Duodenal mucosa (tissue), 2 donors: Measurements from ENCODE around the gene CCNG2.

Experiments used
- H3K27ac ChIP-seq: one replicate; pipeline ENCODE4 v1.7.0; 2013; ENCODE audit warnings: low read depth, low read length
- H3K27me3 ChIP-seq, 2 donors: one replicate each; pipeline ENCODE4 v1.7.0; 2013; ENCODE audit warnings: low read length in 2 of 2, control low read depth in 1 of 2; ENCODE audit not compliant: insufficient read depth in 2 of 2, control insufficient read depth in 1 of 2
- H3K36me3 ChIP-seq, 2 donors: one replicate each; pipeline ENCODE4 v1.7.0; 2013; ENCODE audit warnings: low read length in 2 of 2, control low read depth in 1 of 2; ENCODE audit not compliant: insufficient read depth in 2 of 2, control insufficient read depth in 1 of 2
- H3K4me1 ChIP-seq, 2 donors: one replicate each; pipeline ENCODE4 v1.7.0; 2013; ENCODE audit warnings: low read length in 2 of 2, control low read depth in 1 of 2; ENCODE audit not compliant: insufficient read depth in 2 of 2, control insufficient read depth in 1 of 2
- H3K4me3 ChIP-seq, 2 donors: one replicate each; pipeline ENCODE4 v1.7.0; 2013; ENCODE audit warnings: low read length in 2 of 2, low read depth in 1 of 2
- H3K9ac ChIP-seq, 2 donors: one replicate each; pipeline ENCODE4 v1.7.0; 2013; ENCODE audit warnings: low read length in 2 of 2, low read depth in 1 of 2
- H3K9me3 ChIP-seq, 2 donors: one replicate each; pipeline ENCODE4 v1.7.0; 2013; ENCODE audit warnings: low read length in 2 of 2, control low read depth in 1 of 2; ENCODE audit not compliant: control insufficient read depth in 1 of 2

Gene CCNG2

DNA sequence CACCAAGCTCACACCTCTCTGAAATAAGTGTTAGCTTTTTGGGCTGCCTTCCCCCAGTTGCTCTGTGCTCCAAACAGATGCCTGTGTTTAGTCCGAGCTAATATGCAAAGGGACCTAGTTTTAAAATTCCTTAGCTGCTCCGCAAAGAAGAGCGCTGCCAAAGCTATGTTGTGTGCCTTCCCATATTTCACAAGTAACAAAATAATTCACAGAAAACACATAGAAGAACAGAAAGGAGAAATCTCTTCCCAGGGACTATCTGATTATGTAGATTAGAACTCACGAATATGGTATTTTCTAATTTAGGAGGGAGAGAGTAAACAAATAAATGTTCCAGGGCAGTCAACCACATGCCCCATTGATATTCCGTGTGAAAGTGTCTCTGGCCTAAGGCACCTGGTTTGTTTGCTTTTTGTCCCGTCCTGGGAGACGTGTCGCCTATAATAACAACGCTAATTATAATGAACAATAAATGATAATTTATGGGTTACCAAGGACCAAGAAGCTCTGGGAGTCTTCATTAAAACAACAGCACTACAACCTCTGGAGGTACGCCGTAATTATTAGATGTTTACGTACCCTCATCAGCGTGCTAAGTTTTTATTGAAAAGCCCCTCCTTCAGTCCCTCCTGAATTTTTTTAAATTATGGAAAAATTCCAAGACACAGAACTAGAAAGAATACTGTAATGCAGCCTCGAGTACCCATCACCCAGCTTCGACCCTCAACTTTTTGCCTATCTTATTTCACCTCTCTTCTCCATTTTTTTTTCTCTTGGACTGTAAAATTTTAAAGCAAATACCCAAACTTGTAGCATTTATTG is 1.2 kb upstream of the CCNG2 start:
- peaks cover 24 to 40% of the 10 kb centered on the region in 2 donors for H3K4me1 ChIP-seq
- H3K9me3 ChIP-seq, result no peaks in the 10 kb centered on the region
- peak overlapping the region; percentile 92 to 97 for H3K4me3 ChIP-seq
- peaks cover 3% of the 10 kb centered on the region in 2 donors for H3K36me3 ChIP-seq
- H3K9ac ChIP-seq, result peak overlapping the region; percentile 40 to 60
- no peaks in the 10 kb centered on the region for H3K27me3 ChIP-seq
- no peak overlapping the region for H3K27ac ChIP-seq

DNA sequence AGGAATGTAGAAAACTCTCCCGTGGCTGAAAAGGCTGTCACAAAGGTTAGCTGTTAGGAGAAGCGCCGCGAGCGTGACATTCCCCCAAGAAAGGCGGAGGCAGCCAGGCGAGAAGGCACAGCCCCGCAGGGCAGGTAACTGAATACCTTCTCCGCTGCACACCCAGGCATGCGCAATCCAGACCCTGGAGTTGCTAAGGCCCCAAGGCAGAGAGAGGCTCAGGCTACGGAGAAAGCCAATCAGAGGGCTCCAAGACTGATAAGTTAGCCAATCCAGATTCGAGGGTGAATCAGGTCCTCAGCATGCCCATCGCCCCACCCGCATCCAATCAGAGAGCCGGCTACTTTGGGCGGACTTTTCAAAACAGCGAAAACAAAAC is 485 bp upstream of the CCNG2 start:
- Histone ChIP-seq H3K27me3 (no peaks in the 10 kb centered on the region), H3K9ac (peak overlapping the region; percentile 89), H3K9me3 (no peaks in the 10 kb centered on the region), H3K27ac (peak overlapping the region; percentile 98), H3K4me1 (peaks cover 24 to 40% of the 10 kb centered on the region in 2 donors), H3K36me3 (peaks cover 3% of the 10 kb centered on the region in 2 donors), H3K4me3 (peak overlapping the region; percentile 92 to 97)

DNA sequence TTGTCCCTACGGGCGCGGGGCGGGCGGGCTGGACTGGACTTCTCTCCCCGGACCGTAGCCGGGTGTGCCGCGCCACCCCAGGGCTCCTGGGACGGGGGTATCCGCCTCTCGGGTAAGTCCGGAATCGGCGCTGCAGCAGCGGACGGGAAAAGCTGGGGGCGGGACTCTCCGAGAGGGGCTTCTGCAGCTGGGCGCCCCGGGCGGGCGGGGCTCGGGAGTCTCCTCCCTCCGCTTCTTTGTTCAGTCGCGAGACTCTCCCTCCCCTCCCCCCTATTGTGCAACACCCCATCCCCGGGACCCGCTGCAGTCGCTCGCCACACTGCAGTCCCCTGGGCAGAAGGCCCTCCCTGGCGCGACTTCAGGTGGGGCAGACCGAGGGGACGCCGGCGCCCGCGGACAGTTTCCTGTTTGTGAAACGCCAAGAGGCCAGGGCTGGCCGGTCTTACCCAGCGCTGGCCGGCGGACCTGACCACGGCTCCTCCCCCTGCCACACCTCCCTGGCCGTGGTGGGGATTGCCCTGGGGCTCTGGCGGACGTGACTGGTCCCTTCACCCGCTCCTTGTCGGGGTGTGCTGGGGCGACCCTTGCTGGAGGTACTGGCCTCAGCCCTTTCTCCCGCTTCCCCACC is 966 bp downstream of the CCNG2 start:
- H3K27me3 ChIP-seq, result no peaks in the 10 kb centered on the region
- peak overlapping the region; percentile 89 for H3K9ac ChIP-seq
- H3K4me1 ChIP-seq, result peaks cover 24 to 35% of the 10 kb centered on the region in 2 donors
- H3K36me3 ChIP-seq, result peaks cover 13 to 17% of the 10 kb centered on the region in 2 donors
- H3K27ac ChIP-seq, result peak overlapping the region; percentile 98
- H3K9me3 ChIP-seq, result no peaks in the 10 kb centered on the region
- peak overlapping the region; percentile 92 to 97 for H3K4me3 ChIP-seq

DNA sequence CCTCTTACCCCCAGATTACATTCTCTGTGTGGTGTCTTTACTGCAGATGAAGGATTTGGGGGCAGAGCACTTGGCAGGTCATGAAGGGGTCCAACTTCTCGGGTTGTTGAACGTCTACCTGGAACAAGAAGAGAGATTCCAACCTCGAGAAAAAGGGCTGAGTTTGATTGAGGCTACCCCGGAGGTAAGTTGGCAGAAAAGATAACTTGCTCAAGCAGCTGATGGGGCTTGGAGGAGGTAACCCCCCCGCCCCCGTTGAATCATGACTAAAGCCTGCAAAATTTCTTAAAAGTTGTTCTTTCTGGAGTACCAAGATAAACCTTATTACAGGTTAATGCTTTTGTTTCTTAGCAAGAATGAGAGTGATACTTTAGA is 1.5 kb downstream of the CCNG2 start:
- Histone ChIP-seq H3K9ac (peak overlapping the region; percentile 89), H3K36me3 (peaks cover 13 to 22% of the 10 kb centered on the region in 2 donors), H3K9me3 (no peaks in the 10 kb centered on the region), H3K4me1 (peaks cover 22 to 31% of the 10 kb centered on the region in 2 donors), H3K27ac (peak overlapping the region; percentile 98), H3K27me3 (no peaks in the 10 kb centered on the region), H3K4me3 (peak overlapping the region; percentile 92 to 97)

DNA sequence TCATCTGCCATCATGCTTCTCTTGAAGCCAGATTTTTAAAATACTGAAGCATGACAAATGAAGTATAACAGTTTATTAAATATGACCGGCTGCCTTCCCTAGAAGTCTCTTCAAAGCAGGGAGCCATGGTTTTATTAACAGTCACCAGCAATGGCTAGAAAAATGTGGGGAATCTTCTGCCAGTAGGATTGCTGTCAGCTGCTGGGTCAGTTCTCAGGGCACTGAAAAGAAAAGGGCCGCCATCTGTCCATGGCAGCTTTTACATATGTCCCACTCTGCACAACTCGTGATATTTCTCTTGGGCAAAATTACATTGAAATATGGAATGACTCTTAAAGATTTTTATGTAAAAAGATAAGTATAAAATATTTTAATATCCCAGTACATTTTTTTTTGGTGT is 2.8 kb downstream of the CCNG2 start:
- no peak overlapping the region for H3K9ac ChIP-seq
- H3K4me3 ChIP-seq, result no peak overlapping the region
- H3K27me3 ChIP-seq, result no peaks in the 10 kb centered on the region
- peaks cover 22 to 35% of the 10 kb centered on the region in 2 donors for H3K36me3 ChIP-seq
- H3K4me1 ChIP-seq, result peaks cover 11 to 19% of the 10 kb centered on the region in 2 donors
- no peaks in the 10 kb centered on the region for H3K9me3 ChIP-seq
- H3K27ac ChIP-seq, result no peak overlapping the region

DNA sequence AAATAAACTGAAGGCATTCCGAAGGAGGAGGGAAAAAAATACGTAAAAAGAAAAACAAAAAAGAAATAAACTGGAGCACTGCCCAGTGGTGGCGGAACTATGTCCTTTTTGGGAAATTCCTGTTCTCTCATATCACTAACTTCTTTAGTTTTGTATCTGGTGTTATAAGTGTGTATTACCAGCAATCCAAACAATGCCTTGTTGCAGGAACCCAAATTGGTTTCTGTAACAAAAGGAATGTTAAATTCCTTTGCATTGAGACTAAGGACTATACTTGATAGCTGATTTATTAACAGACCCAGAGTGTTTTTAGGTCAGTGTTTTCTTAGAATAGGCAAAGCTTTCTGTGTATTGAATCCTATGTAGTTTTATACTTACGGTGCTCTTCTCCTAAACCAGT is 6.6 kb downstream of the CCNG2 start:
- no peak overlapping the region for H3K27ac ChIP-seq
- peaks cover 2 to 4% of the 10 kb centered on the region in 2 donors for H3K4me1 ChIP-seq
- H3K9ac ChIP-seq, result no peak overlapping the region
- no peaks in the 10 kb centered on the region for H3K9me3 ChIP-seq
- H3K27me3 ChIP-seq, result no peaks in the 10 kb centered on the region
- H3K4me3 ChIP-seq, result no peak overlapping the region
- peaks cover 32 to 57% of the 10 kb centered on the region in 2 donors for H3K36me3 ChIP-seq

DNA sequence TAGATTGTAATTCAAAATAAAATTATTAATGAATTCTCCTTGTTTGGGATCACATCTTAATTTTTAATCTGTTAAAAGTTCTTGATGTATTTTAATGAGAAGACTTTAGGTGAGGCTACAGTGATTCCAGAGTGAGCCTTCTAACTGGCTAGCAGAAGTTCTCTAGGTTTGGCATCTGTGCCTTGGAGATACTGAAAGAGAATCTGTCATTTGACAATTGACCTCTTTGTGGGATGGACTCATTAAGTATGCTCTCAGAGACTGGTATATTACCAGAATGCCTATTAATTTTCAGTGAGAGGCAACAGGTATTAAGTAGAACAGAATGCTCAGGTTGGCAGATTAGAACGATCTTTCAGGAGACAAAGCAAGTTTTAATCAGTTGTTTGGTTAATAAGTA is 10.2 kb downstream of the CCNG2 start:
- no peaks in the 10 kb centered on the region for H3K4me1 ChIP-seq
- H3K4me3 ChIP-seq, result no peak overlapping the region
- no peaks in the 10 kb centered on the region for H3K27me3 ChIP-seq
- peaks cover 45 to 55% of the 10 kb centered on the region in 2 donors for H3K36me3 ChIP-seq
- H3K27ac ChIP-seq, result no peak overlapping the region
- no peak overlapping the region for H3K9ac ChIP-seq
- H3K9me3 ChIP-seq, result no peaks in the 10 kb centered on the region

DNA sequence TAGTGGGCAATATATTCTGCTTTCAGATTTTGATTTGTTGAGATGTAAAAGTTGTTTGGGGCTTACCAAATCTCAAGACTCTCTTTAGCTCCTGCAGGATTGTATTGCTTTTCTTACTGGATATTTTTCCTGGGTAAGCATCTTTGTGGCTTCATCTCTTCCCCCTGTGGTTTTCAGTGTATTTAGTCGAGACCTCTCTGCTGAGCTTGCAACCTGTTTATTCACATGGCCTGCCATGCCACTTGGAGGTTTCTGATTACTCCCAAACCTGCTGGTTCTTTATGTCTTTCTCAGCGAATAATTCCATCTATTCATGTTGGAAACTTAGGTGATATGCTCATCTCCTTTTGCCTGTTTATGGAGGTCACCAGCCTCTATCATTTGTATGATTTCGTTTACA is 10.9 kb downstream of the CCNG2 start:
- Histone ChIP-seq H3K9ac (no peak overlapping the region), H3K36me3 (peaks cover 40 to 48% of the 10 kb centered on the region in 2 donors), H3K4me3 (no peak overlapping the region), H3K27ac (no peak overlapping the region), H3K9me3 (no peaks in the 10 kb centered on the region), H3K4me1 (no peaks in the 10 kb centered on the region), H3K27me3 (no peaks in the 10 kb centered on the region)

DNA sequence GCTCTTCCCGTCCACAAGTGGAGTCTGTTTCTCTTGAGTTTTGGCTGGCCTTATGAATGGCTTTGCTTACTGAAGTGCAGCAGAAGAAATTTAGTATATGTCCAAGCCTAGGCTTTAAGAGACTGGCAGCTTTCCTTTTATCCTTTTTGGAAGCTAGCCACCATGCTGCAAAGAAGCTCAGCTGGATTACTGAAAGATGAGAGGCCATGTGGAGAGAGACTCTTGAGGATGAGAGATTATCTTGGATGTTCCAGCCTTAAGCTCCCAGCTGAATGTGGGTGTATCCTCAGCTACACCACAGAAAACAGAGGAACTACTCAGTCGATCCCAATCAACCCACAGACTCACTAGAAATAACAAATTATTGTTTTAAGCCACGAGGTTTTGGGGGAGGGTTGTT is 12.5 kb downstream of the CCNG2 start:
- Histone ChIP-seq H3K9ac (no peak overlapping the region), H3K27ac (no peak overlapping the region), H3K4me3 (no peak overlapping the region), H3K9me3 (no peaks in the 10 kb centered on the region), H3K27me3 (no peaks in the 10 kb centered on the region), H3K4me1 (no peaks in the 10 kb centered on the region), H3K36me3 (peaks cover 30 to 32% of the 10 kb centered on the region in 2 donors)

DNA sequence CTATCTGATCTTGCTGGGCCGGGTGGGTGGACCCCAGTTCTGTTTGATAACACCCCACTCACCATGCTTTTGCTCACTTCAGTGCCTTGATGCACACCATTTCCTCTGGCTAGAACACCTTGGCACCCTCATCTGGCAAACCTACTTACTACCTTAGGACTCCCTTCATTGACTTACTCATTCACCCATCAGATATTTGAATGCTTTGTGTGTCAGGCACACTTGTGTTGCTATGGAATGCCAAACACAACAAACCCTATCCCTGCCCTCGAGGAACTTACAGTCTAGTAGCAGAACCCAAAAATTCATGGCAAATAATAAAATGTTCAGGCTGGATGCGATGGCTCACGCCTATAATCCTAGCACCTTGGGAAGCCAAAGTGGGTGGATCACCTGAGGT is 13.9 kb downstream of the CCNG2 start:
- Histone ChIP-seq H3K4me1 (no peaks in the 10 kb centered on the region), H3K9ac (no peak overlapping the region), H3K9me3 (no peaks in the 10 kb centered on the region), H3K36me3 (peaks cover 18 to 28% of the 10 kb centered on the region in 2 donors), H3K27ac (no peak overlapping the region), H3K27me3 (no peaks in the 10 kb centered on the region), H3K4me3 (no peak overlapping the region)
